ENCODE data around the gene UST. TPM values are rescaled to one million over a fixed set of nuclear protein-coding genes. Genes with fewer than 3 reads are reported as not detected.

The UST gene
- total RNA-seq, 5 donors from 2014 or later (not counting 1 experiment from before 2014, with no cell fraction given): 1.9 to 5.3 (median 3.0) TPM

GRCh38 chr6:149087898-149088297, 341.1 kb downstream of the UST start:
- DNase-seq (no peak), ATAC-seq (replicated peaks in 1 of 4) (no peak)
- WGBS (ENCODE audit: insufficient coverage): 93% methylated on average over 3 of the region's 6 CpGs
- no peak overlapping the region for H3K27ac ChIP-seq (ENCODE audit: low read length)
- H3K4me3 ChIP-seq (ENCODE audit: control insufficient read depth in 1 of 2, extremely low read depth in 1 of 2, low read length in 1 of 2): no peak overlapping the region
- peaks cover 3 to 18% of the 10 kb centered on the region in 2 experiments for H3K4me1 ChIP-seq (ENCODE audit: control insufficient read depth in 1 of 2, extremely low read depth in 1 of 2, insufficient read depth in 2 of 2, low read length in 2 of 2)
- Mint-ChIP-seq H3K9me3 (no peaks in the 10 kb centered on the region), H3K27me3 (no peaks in the 10 kb centered on the region), H3K36me3 (no peaks in the 10 kb centered on the region), H3K4me1 (peaks cover 34 to 55% (median 53%) of the 10 kb centered on the region in 3 donors), H3K4me3 (no peak overlapping the region), H3K27ac (peak overlapping the region in 1 of 2 donors; percentile 38)
- POLR2A ChIA-PET: interaction anchor here in 1 of 2 donors (0.5 kb wide), 1 partner anchor 614 kb away, joined by 3 read pairs; no protein-coding TSS in a partner anchor
- no peaks in the 10 kb centered on the region for H3K36me3 ChIP-seq (ENCODE audit: control insufficient read depth in 2 of 2, extremely low read depth in 1 of 2, insufficient read depth in 1 of 2, low read length in 1 of 2)
- CTCF ChIA-PET: interaction anchor here (0.5 to 1.0 kb wide), 4 partner anchors 22 to 604 kb away, joined by 3 to 4 read pairs (median 3); no protein-coding TSS in a partner anchor
- no peaks in the 10 kb centered on the region for H3K9me3 ChIP-seq
- no peaks in the 10 kb centered on the region for H3K27me3 ChIP-seq (replicated peaks in 1 of 2; ENCODE audit: control insufficient read depth in 2 of 2, extremely low read depth in 1 of 2, insufficient read depth in 2 of 2, low read length in 1 of 2)

- 95% methylated on average over 8 of the region's 9 CpGs for WGBS (ENCODE audit: insufficient coverage)
- Mint-ChIP-seq H3K27ac (no peak overlapping the region), H3K36me3 (no peaks in the 10 kb centered on the region), H3K4me3 (no peak overlapping the region), H3K4me1 (peaks cover 32 to 55% (median 53%) of the 10 kb centered on the region in 3 donors), H3K27me3 (no peaks in the 10 kb centered on the region), H3K9me3 (no peaks in the 10 kb centered on the region)
- Histone ChIP-seq H3K27ac (ENCODE audit: low read length) (no peak overlapping the region), H3K9me3 (no peaks in the 10 kb centered on the region), H3K4me1 (ENCODE audit: control insufficient read depth in 1 of 2, extremely low read depth in 1 of 2, insufficient read depth in 2 of 2, low read length in 2 of 2) (peaks cover 3 to 20% of the 10 kb centered on the region in 2 experiments), H3K36me3 (ENCODE audit: control insufficient read depth in 2 of 2, extremely low read depth in 1 of 2, insufficient read depth in 1 of 2, low read length in 1 of 2) (no peaks in the 10 kb centered on the region), H3K4me3 (ENCODE audit: control insufficient read depth in 1 of 2, extremely low read depth in 1 of 2, low read length in 1 of 2) (no peak overlapping the region), H3K27me3 (replicated peaks in 1 of 2; ENCODE audit: control insufficient read depth in 2 of 2, extremely low read depth in 1 of 2, insufficient read depth in 2 of 2, low read length in 1 of 2) (no peaks in the 10 kb centered on the region)
- POLR2A ChIA-PET: interaction anchor here in 1 of 2 donors (0.5 kb wide), 1 partner anchor 614 kb away, joined by 3 read pairs; no protein-coding TSS in a partner anchor
- ATAC-seq (replicated peaks in 1 of 4) (no peak), DNase-seq (no peak)
- CTCF ChIA-PET: interaction anchor here (0.6 to 1.0 kb wide), 3 partner anchors 22 to 288 kb away, joined by 3 read pairs; no protein-coding TSS in a partner anchor
Measured at GRCh38 chr6:149088361-149088760, 341.5 kb downstream of the UST start.

DNA sequence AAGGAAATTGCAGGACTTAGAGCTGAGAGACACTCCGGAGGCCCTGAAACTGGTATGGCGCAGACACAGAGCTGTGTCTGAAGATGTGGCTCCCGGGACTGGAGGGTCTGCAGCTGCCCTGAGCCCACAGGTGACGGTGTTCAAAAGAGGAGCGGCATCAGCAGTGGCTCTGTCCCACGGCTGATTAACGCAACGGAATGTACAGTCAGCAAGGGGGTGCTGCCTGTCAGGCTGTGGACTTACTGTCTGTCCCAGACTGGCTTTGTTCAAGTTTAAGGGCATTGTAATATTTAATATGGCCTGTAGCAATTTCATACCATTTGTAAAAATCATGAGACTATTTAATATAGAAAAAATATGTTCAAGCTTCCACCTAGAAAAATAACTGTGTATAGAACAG, 342.7 kb downstream of the UST start:
- Histone ChIP-seq H3K9me3 (no peaks in the 10 kb centered on the region), H3K27me3 (replicated peaks in 1 of 2; ENCODE audit: control insufficient read depth in 2 of 2, extremely low read depth in 1 of 2, insufficient read depth in 2 of 2, low read length in 1 of 2) (no peaks in the 10 kb centered on the region), H3K4me1 (ENCODE audit: control insufficient read depth in 1 of 2, extremely low read depth in 1 of 2, insufficient read depth in 2 of 2, low read length in 2 of 2) (peaks cover 8 to 27% of the 10 kb centered on the region in 2 experiments), H3K27ac (ENCODE audit: low read length) (no peak overlapping the region), H3K36me3 (ENCODE audit: control insufficient read depth in 2 of 2, extremely low read depth in 1 of 2, insufficient read depth in 1 of 2, low read length in 1 of 2) (no peaks in the 10 kb centered on the region), H3K4me3 (ENCODE audit: control insufficient read depth in 1 of 2, extremely low read depth in 1 of 2, low read length in 1 of 2) (no peak overlapping the region)
- no peaks in the 10 kb centered on the region for H3K27me3 Mint-ChIP-seq
- 96% methylated on average over 4 of the region's 8 CpGs for WGBS (ENCODE audit: insufficient coverage)
- H3K27ac Mint-ChIP-seq: no peak overlapping the region
- no peaks in the 10 kb centered on the region for H3K9me3 Mint-ChIP-seq
- ATAC-seq (replicated peaks in 1 of 4): no peak
- CTCF ChIA-PET: interaction anchor here (0.7 to 1.1 kb wide), 3 partner anchors 9 to 342 kb away, joined by 3 to 4 read pairs (median 3); no protein-coding TSS in a partner anchor
- no peak overlapping the region for H3K4me3 Mint-ChIP-seq
- H3K4me1 Mint-ChIP-seq: peaks cover 32 to 56% (median 53%) of the 10 kb centered on the region in 3 donors
- DNase-seq: no peak
- POLR2A ChIA-PET: interaction anchor here in 1 of 2 donors (0.7 kb wide), 1 partner anchor 394 kb away, joined by 3 read pairs; no protein-coding TSS in a partner anchor
- H3K36me3 Mint-ChIP-seq: no peaks in the 10 kb centered on the region

DNA sequence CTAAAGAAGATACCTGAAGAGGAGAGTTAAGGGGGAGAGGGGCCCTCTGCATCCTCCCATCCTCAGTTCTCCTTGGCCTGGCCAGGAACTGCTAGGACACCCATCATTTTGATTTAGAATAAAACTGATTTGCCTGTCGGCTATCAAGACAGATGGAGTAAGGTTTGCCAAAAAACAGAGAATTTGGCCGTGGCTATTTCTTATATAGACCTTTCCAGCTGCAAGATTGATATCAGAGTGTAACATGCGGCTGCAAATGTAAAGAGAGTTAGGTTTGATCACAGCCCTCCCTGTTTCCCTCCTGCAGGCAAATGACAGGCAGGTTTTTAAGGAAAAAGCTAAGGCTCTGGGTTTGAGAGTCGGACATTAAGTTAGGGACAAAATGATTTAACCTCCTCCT, 344.1 kb downstream of the UST start:
- no peak for ATAC-seq (replicated peaks in 1 of 4)

DNA sequence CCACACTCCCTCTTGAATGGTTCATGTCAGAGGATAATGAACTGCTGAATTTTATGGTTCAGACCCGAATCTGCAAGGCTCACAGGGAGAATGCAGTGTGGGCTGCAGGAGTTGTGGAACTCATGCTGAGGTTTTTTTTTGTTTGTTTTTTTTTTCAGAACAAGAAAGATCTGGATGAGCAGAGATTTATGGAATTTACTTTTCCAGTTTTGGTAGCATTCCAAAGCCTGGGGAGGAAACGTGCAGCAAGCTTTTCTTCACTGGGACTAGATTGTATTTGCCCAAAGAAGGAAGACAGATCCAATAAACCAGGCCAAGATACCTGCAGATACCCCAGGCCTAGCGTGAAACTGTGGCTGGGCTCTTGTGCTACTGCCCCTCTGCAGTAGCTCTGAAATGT, 346.8 kb downstream of the UST start:
- Mint-ChIP-seq H3K4me3 (peak overlapping the region in 1 of 3 donors; percentile 56), H3K36me3 (peaks cover 8% of the 10 kb centered on the region), H3K9me3 (peaks cover 7 to 12% (median 10%) of the 10 kb centered on the region in 3 donors), H3K4me1 (peaks cover 41 to 68% (median 59%) of the 10 kb centered on the region in 3 donors), H3K27ac (peak overlapping the region; percentile 96), H3K27me3 (no peaks in the 10 kb centered on the region)
- DNase-seq (no peak), ATAC-seq (replicated peaks in 1 of 4) (no peak)
- CTCF ChIA-PET: interaction anchor here in 1 of 2 donors (1.0 kb wide), 1 partner anchor 423 kb away, joined by 3 read pairs; no protein-coding TSS in a partner anchor
- Histone ChIP-seq H3K27me3 (replicated peaks in 1 of 2; ENCODE audit: control insufficient read depth in 2 of 2, extremely low read depth in 1 of 2, insufficient read depth in 2 of 2, low read length in 1 of 2) (no peaks in the 10 kb centered on the region), H3K36me3 (ENCODE audit: control insufficient read depth in 2 of 2, extremely low read depth in 1 of 2, insufficient read depth in 1 of 2, low read length in 1 of 2) (no peaks in the 10 kb centered on the region), H3K27ac (ENCODE audit: low read length) (peak overlapping the region; percentile 59), H3K9me3 (peaks cover 2% of the 10 kb centered on the region), H3K4me3 (ENCODE audit: control insufficient read depth in 1 of 2, extremely low read depth in 1 of 2, low read length in 1 of 2) (no peak overlapping the region), H3K4me1 (ENCODE audit: control insufficient read depth in 1 of 2, extremely low read depth in 1 of 2, insufficient read depth in 2 of 2, low read length in 2 of 2) (peaks cover 22 to 46% of the 10 kb centered on the region in 2 experiments)
- POLR2A ChIA-PET: interaction anchor here in 1 of 2 donors (0.8 kb wide), 1 partner anchor 308 kb away, joined by 3 read pairs; no protein-coding TSS in a partner anchor
- WGBS (ENCODE audit: insufficient coverage): 90% methylated on average over 2 of the region's 3 CpGs

More for the DNA sequence above, 344.1 kb downstream of the UST start:
- H3K36me3 Mint-ChIP-seq: no peaks in the 10 kb centered on the region
- no peaks in the 10 kb centered on the region for H3K9me3 Mint-ChIP-seq
- no peak overlapping the region for H3K27ac ChIP-seq (ENCODE audit: low read length)
- H3K4me3 ChIP-seq (ENCODE audit: control insufficient read depth in 1 of 2, extremely low read depth in 1 of 2, low read length in 1 of 2): no peak overlapping the region
- H3K4me1 Mint-ChIP-seq: peaks cover 34 to 56% (median 56%) of the 10 kb centered on the region in 3 donors
- no peaks in the 10 kb centered on the region for H3K9me3 ChIP-seq
- no peak for DNase-seq
- 92% methylated on average over 3 of the region's 4 CpGs for WGBS (ENCODE audit: insufficient coverage)
- H3K4me1 ChIP-seq (ENCODE audit: control insufficient read depth in 1 of 2, extremely low read depth in 1 of 2, insufficient read depth in 2 of 2, low read length in 2 of 2): peaks cover 19 to 34% of the 10 kb centered on the region in 2 experiments
- ChIA-PET CTCF (no interaction called here), POLR2A (no interaction called here)
- peak overlapping the region; percentile 23 to 46 for H3K27ac Mint-ChIP-seq
- no peaks in the 10 kb centered on the region for H3K27me3 ChIP-seq (replicated peaks in 1 of 2; ENCODE audit: control insufficient read depth in 2 of 2, extremely low read depth in 1 of 2, insufficient read depth in 2 of 2, low read length in 1 of 2)
- H3K36me3 ChIP-seq (ENCODE audit: control insufficient read depth in 2 of 2, extremely low read depth in 1 of 2, insufficient read depth in 1 of 2, low read length in 1 of 2): no peaks in the 10 kb centered on the region
- no peaks in the 10 kb centered on the region for H3K27me3 Mint-ChIP-seq
- no peak overlapping the region for H3K4me3 Mint-ChIP-seq

DNA sequence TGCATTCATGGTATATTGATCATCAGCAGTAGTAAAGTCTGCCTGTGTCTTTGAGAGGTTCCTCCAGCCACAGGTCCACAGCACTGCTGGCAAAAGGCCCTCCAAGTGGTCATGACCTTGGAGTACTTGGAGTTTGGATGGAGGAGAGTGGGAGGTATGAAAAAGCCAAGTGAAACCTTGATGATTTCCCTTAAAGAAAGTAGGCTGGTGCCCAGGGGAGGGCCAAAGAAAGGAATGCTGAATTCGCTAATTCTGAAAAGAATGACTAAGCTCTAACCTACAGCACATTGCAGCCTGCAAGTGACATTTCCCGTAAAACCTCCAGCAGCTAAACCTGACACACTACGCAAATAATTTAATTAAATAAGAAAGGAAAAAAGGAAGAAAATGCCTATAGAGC, 347.3 kb downstream of the UST start:
- CTCF ChIA-PET: interaction anchor here in 1 of 2 donors (0.6 to 1.1 kb wide), 3 partner anchors 9 to 423 kb away, joined by 3 to 5 read pairs (median 4); no protein-coding TSS in a partner anchor
- DNase-seq (no peak), ATAC-seq (replicated peaks in 1 of 4) (peak in 1 of 4 experiments; percentile 45)
- Mint-ChIP-seq H3K27me3 (no peaks in the 10 kb centered on the region), H3K9me3 (peaks cover 10 to 18% (median 15%) of the 10 kb centered on the region in 3 donors), H3K4me1 (peaks cover 41 to 68% (median 58%) of the 10 kb centered on the region in 3 donors), H3K36me3 (peaks cover 13% of the 10 kb centered on the region), H3K27ac (peak overlapping the region; percentile 96), H3K4me3 (peak overlapping the region; percentile 56 to 63 (median 56))
- no CpG with 5 or more reads among the region's 3 CpGs for WGBS (ENCODE audit: insufficient coverage)
- H3K9me3 ChIP-seq: peaks cover 5% of the 10 kb centered on the region
- POLR2A ChIA-PET: interaction anchor here in 1 of 2 donors (0.6 to 0.8 kb wide), 2 partner anchors 32 to 308 kb away, joined by 3 read pairs; no protein-coding TSS in a partner anchor
- no peaks in the 10 kb centered on the region for H3K27me3 ChIP-seq (replicated peaks in 1 of 2; ENCODE audit: control insufficient read depth in 2 of 2, extremely low read depth in 1 of 2, insufficient read depth in 2 of 2, low read length in 1 of 2)
- H3K4me3 ChIP-seq (ENCODE audit: control insufficient read depth in 1 of 2, extremely low read depth in 1 of 2, low read length in 1 of 2): no peak overlapping the region
- peak overlapping the region; percentile 59 for H3K27ac ChIP-seq (ENCODE audit: low read length)
- peaks cover 22 to 46% of the 10 kb centered on the region in 2 experiments for H3K4me1 ChIP-seq (ENCODE audit: control insufficient read depth in 1 of 2, extremely low read depth in 1 of 2, insufficient read depth in 2 of 2, low read length in 2 of 2)
- no peaks in the 10 kb centered on the region for H3K36me3 ChIP-seq (ENCODE audit: control insufficient read depth in 2 of 2, extremely low read depth in 1 of 2, insufficient read depth in 1 of 2, low read length in 1 of 2)

Measured in T-cell (primary cell).